SK-N-SH treated with all-trans-retinoic acid at 6 μM for 48 hours (cell line): ENCODE data around the gene SORCS3.

Experiments used
- ARNTL ChIP-seq: fragments of 450-650 bp; formaldehyde crosslinking; IDR thresholded peaks from 2 replicates; pipeline ENCODE4 v1.5.0; 2020; ENCODE audit warnings: low read depth, mild to moderate bottlenecking, moderate library complexity, borderline replicate concordance
- TCF4 ChIP-seq: fragments of 250-450 bp; sonication (Bioruptor Pico); IDR thresholded peaks from 2 replicates; pipeline ENCODE4 v1.8.0; 2021; ENCODE audit warnings: mild to moderate bottlenecking, moderate library complexity, borderline replicate concordance
- ZFP30 ChIP-seq: fragments of 450-650 bp; formaldehyde crosslinking; IDR thresholded peaks from 2 replicates; pipeline ENCODE4 v1.5.0; 2022; ENCODE audit warnings: mild to moderate bottlenecking, moderate library complexity

- TF ChIP-seq ZFP30 (CRISPR knock-in tag) (no peak), ARNTL (CRISPR knock-in tag) (no peak), TCF4 (no peak)
These were observed 265.0 kb downstream of the SORCS3 start for GRCh38 chr10:104906112-104906511.
